Measurements from ENCODE around the gene ARHGAP26.

The ARHGAP26 gene

DNA sequence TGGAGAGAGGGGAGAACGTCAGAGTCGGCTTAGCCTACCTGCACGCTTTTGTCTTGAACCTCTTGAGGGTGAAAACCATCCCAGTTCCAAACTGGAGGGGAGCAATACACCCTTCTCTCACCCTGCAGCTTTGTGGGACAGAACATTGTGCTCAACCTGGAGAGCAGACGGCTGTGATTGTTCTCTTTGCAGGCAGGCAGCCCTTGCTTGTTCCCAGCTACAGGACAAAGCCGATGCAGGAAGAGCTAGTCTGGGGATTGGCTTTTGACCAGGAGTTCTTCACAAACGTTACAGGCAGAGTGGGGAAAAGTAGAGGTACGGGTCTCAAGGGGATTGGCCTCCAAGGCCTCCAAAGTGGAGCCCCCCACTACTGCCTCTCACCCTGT lies 33.9 kb upstream of the ARHGAP26 start:
- no peak for TF ChIP-seq TAF1 (IDR thresholded peaks at IDR 0.05; ENCODE audit: borderline replicate concordance, insufficient read depth, low read length)
- TF ChIP-seq FOXP2 (optimal IDR thresholded peaks at IDR 0.05; ENCODE audit: borderline replicate concordance, extremely low read depth, extremely low read length, insufficient read depth) = no peak
- no peak for TF ChIP-seq POLR2AphosphoS5 (IDR thresholded peaks at IDR 0.05; ENCODE audit: low read depth, low read length)
- TF ChIP-seq, protein P1, sequence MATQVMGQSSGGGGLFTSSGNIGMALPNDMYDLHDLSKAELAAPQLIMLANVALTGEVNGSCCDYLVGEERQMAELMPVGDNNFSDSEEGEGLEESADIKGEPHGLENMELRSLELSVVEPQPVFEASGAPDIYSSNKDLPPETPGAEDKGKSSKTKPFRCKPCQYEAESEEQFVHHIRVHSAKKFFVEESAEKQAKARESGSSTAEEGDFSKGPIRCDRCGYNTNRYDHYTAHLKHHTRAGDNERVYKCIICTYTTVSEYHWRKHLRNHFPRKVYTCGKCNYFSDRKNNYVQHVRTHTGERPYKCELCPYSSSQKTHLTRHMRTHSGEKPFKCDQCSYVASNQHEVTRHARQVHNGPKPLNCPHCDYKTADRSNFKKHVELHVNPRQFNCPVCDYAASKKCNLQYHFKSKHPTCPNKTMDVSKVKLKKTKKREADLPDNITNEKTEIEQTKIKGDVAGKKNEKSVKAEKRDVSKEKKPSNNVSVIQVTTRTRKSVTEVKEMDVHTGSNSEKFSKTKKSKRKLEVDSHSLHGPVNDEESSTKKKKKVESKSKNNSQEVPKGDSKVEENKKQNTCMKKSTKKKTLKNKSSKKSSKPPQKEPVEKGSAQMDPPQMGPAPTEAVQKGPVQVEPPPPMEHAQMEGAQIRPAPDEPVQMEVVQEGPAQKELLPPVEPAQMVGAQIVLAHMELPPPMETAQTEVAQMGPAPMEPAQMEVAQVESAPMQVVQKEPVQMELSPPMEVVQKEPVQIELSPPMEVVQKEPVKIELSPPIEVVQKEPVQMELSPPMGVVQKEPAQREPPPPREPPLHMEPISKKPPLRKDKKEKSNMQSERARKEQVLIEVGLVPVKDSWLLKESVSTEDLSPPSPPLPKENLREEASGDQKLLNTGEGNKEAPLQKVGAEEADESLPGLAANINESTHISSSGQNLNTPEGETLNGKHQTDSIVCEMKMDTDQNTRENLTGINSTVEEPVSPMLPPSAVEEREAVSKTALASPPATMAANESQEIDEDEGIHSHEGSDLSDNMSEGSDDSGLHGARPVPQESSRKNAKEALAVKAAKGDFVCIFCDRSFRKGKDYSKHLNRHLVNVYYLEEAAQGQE (IDR thresholded peaks at IDR 0.05; ENCODE audit: insufficient read depth in 1 of 2, low read depth in 2 of 2, low read length in 2 of 2) = no peak
- TF ChIP-seq SIN3A (IDR thresholded peaks at IDR 0.05; ENCODE audit: borderline replicate concordance, insufficient read depth, low read length) = no peak

DNA sequence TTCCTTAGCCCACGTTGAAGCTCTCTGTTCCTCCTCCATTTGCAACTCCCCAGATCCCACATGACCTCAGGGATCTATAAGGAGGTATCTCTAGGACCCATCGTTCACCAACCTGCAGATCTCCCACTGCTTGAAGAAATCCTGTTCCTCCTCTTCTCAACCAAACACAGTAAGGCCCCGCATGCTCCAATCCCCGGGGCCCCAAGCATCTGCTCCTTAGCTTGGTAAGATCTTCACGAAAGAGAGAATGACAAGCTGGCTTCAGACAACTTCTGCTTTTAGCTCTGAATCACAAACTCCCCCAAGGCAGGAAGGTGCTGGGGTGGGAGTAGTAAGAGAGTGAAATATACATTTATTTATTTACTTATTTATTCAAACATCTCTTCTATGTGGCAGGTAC lies 33.0 kb upstream of the ARHGAP26 start:
- TF ChIP-seq POLR2AphosphoS5 (IDR thresholded peaks at IDR 0.05; ENCODE audit: low read depth, low read length) (no peak), TAF1 (IDR thresholded peaks at IDR 0.05; ENCODE audit: borderline replicate concordance, insufficient read depth, low read length) (no peak), FOXP2 (optimal IDR thresholded peaks at IDR 0.05; ENCODE audit: borderline replicate concordance, extremely low read depth, extremely low read length, insufficient read depth) (no peak), SIN3A (IDR thresholded peaks at IDR 0.05; ENCODE audit: borderline replicate concordance, insufficient read depth, low read length) (no peak)

DNA sequence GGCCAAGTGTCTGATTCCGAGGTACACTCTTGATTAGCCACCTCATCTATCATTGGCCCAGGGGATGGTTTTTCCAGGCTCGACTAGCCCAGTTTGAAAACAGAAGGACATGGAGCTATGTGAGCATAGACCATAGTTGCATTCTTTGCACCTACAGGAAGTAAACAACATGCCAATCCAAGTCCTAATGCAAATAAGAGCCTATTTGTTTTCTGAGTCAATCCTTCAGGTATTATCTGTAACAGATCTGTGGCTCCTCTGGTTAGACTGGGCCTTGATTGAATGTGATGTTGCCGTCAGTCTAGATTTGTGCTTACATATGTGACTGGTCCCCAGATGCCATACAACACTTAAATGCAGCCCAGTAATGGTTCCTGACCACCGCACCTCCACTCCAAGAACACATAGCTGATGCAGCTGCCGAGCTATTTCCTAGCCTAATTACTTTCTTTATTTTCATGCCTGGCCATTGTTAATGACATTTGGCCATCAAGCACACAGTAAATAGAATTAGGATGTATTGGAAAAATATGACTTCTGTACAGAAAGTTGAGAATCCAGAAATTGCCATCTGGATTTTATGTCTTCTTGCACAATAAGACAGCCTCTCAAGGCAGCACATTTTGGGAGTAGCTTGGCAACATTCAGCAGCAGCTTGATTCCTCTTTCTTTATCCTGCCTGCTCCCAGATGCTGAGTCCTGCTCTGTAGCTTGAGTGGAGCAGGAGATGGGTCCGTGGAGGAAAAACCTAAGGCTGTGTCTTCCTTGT lies 29.5 kb upstream of the ARHGAP26 start:
- no peak for TF ChIP-seq SIN3A (IDR thresholded peaks at IDR 0.05; ENCODE audit: borderline replicate concordance, insufficient read depth, low read length)
- no peak for TF ChIP-seq FOXP2 (optimal IDR thresholded peaks at IDR 0.05; ENCODE audit: borderline replicate concordance, extremely low read depth, extremely low read length, insufficient read depth)
- TF ChIP-seq, protein P1 (IDR thresholded peaks at IDR 0.05; ENCODE audit: insufficient read depth in 1 of 2, low read depth in 2 of 2, low read length in 2 of 2) = no peak
- TF ChIP-seq POLR2AphosphoS5 (IDR thresholded peaks at IDR 0.05; ENCODE audit: low read depth, low read length) = no peak
- TF ChIP-seq TAF1 (IDR thresholded peaks at IDR 0.05; ENCODE audit: borderline replicate concordance, insufficient read depth, low read length) = no peak

DNA sequence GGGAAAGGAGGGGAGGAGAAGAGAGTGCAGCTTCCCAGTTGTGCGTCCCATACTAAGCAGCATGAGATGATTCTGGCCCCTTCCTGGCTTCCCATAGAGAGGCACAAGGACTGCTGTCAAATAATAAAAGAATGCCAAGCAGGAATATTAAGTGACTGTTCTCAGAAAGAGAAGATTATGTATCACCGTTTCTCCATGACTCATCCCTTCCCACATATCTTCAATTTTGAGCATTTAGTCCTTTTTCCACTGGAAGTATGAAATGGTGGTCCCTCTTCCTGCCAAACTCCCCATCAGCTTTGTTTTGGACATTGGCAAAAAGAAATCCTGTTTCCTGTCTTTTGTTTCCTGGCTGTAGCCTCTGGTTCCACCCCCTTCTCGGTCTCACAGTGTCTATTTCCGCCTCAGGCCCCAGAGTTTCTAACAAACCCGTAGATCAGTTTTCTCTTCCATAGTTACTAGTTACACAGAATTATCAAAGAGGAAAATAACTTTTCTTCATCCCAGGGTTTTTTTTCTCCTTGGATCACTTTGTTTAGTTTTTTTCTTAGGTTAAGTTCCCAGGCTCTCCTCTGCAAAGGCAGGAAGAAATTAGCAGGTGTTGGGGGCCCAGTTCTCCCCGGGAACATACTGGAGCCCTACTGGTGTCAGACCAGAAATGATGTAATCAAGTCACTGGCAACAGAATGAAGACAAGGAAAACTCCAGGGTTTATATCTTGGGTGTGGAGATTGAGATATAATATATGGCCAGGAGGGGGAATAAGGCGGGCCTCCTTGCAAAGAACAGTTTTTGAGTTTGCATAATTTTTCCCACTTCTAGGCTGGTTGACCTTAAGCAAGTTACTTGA lies 26.4 kb upstream of the ARHGAP26 start:
- no peak for TF ChIP-seq SIN3A (IDR thresholded peaks at IDR 0.05; ENCODE audit: borderline replicate concordance, insufficient read depth, low read length)
- TF ChIP-seq, protein P1 (IDR thresholded peaks at IDR 0.05; ENCODE audit: insufficient read depth in 1 of 2, low read depth in 2 of 2, low read length in 2 of 2) = no peak
- no peak for TF ChIP-seq POLR2AphosphoS5 (IDR thresholded peaks at IDR 0.05; ENCODE audit: low read depth, low read length)
- no peak for TF ChIP-seq TAF1 (IDR thresholded peaks at IDR 0.05; ENCODE audit: borderline replicate concordance, insufficient read depth, low read length)
- TF ChIP-seq FOXP2 (optimal IDR thresholded peaks at IDR 0.05; ENCODE audit: borderline replicate concordance, extremely low read depth, extremely low read length, insufficient read depth) = no peak

DNA sequence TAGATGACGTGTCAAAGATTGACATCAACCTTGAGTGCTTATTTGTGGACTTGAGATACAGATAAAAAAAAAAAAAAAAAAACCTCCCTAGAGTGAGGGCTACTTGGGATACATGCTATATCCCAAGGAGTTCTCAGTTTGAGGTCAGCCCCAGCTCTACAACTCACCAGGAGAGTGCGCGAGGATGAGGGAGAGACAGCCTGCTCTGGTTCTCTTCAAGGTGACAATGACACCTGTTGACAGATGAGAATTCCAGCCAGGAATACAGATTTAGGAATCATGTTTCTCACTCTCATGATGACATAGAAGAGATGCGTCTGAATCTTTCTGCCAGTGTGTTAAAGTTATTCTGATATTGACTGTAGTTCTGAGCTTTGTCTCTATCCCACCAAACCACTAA lies 24.9 kb upstream of the ARHGAP26 start:
- TF ChIP-seq, protein P1 (IDR thresholded peaks at IDR 0.05; ENCODE audit: insufficient read depth in 1 of 2, low read depth in 2 of 2, low read length in 2 of 2) = no peak

Measured in PFSK-1 (cell line).